Peyer's patch (tissue), 4 donors: ENCODE data around the gene DLX4.

Source experiments
- CTCF ChIP-seq, 6 experiments: fragments of 450-650 bp in 4 of 6; fragments of 200-600 bp in 2 of 6; sonication (generic) in 1 of 6; IDR thresholded peaks; one replicate each; pipeline ENCODE4 v1.5.1; 2017 to 2019; ENCODE audit warnings: antibody characterized with exemption in 6 of 6, mild to moderate bottlenecking in 3 of 6, moderate library complexity in 1 of 6
- POLR2A ChIP-seq, 2 donors: fragments of 450-650 bp; IDR thresholded peaks; one replicate each; pipeline ENCODE4 v1.5.1; 2017; ENCODE audit warnings: antibody characterized with exemption in 2 of 2, mild to moderate bottlenecking in 2 of 2, moderate library complexity in 2 of 2

DNA sequence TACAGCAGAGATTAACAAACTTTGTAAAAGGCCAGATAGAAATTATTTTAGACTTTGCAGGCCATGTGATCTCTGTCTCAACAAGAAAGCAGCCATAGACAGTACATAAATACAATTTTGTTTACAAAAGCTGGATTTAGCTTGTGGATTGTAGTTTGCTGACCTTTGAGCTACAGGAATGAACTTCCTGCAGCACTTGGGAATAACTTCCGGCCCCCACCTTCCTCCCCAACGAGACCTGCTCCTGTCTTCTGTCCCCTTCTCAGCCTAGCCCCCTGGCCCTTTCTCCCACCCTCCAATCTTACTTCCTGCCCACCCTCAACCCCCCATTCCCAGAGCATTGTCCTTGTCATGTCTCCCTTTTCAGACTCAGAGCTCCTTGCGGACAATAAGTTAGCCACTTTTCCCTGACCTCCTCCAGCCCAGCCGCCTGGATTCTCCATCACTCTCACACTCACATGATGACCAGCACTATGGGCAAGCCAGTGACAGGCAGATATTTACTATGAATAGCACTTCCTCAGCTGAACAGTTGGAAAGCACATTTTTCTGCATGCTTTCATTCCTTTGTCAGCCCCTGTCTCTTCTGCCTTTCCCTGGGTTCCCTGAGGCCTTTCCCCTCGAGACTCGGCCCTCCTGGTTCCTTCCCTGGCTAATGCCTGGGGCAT is 53.6 kb downstream of the DLX4 start:
- TF ChIP-seq CTCF (IDR thresholded peaks at IDR 0.05) (no peak), POLR2A (IDR thresholded peaks at IDR 0.05) (no peak)
